HepG2 (cell line): ENCODE data around the gene ARRDC1. TPM values are rescaled to one million over a fixed set of nuclear protein-coding genes. Genes with fewer than 3 reads are reported as not detected.
A peak's percentile ranks its signal among the peaks of the same experiment; 100 is the strongest.

Experiments used
- ATF6 ChIP-seq: sonication (generic); formaldehyde crosslinking; conservative IDR thresholded peaks from 2 replicates; pipeline ENCODE4 v1.4.0; 2020; ENCODE audit warnings: missing genetic modification reagents
- HMG20B ChIP-seq: conservative IDR thresholded peaks from 2 replicates; pipeline ENCODE4 v1.6.1; 2016; ENCODE audit warnings: missing genetic modification reagents, missing compliant biosample characterization
- HOXA7 ChIP-seq: sonication (generic); formaldehyde crosslinking; IDR thresholded peaks from 2 replicates; pipeline ENCODE4 v1.8.1; 2022; ENCODE audit warnings: mild to moderate bottlenecking, missing genetic modification reagents, moderate library complexity
- ISX ChIP-seq: sonication (generic); formaldehyde crosslinking; conservative IDR thresholded peaks from 2 replicates; pipeline ENCODE4 v1.5.0; 2020; ENCODE audit warnings: missing genetic modification reagents
- MIXL1 ChIP-seq: IDR thresholded peaks from 2 replicates; pipeline ENCODE4 v1.6.1; 2016
- NR2F1 ChIP-seq, 2 experiments: fragments of 450-650 bp in 1 of 2; formaldehyde crosslinking in 1 of 2; IDR thresholded peaks; 2 replicates each; pipeline versions ENCODE4 v1.5.0 to v1.6.1; 2016 to 2020; ENCODE audit warnings: mild to moderate bottlenecking in 1 of 2, missing compliant biosample characterization in 1 of 2, missing genetic modification reagents in 1 of 2, moderate library complexity in 1 of 2
- POLR2G ChIP-seq: fragments of 200-400 bp; formaldehyde crosslinking; IDR thresholded peaks from 2 replicates; pipeline ENCODE4 v1.6.1; 2018; ENCODE audit warnings: mild to moderate bottlenecking, low read depth, low read length, moderate library complexity
- RBM22 ChIP-seq: fragments of 200-400 bp; formaldehyde crosslinking; optimal IDR thresholded peaks from 2 replicates; pipeline ENCODE3; 2017; ENCODE audit warnings: mild to moderate bottlenecking, low read length, moderate library complexity
- REL ChIP-seq: sonication (generic); formaldehyde crosslinking; conservative IDR thresholded peaks from 2 replicates; pipeline ENCODE4 v1.8.0; 2022; ENCODE audit warnings: mild to moderate bottlenecking, missing genetic modification reagents, moderate library complexity
- RERE ChIP-seq: IDR thresholded peaks from 2 replicates; pipeline ENCODE4 v1.6.1; 2016; ENCODE audit warnings: low read depth, missing genetic modification reagents, missing compliant biosample characterization
- SALL1 ChIP-seq: sonication (generic); formaldehyde crosslinking; IDR thresholded peaks from 2 replicates; pipeline ENCODE4 v1.8.0; 2022; ENCODE audit warnings: mild to moderate bottlenecking, missing genetic modification reagents
- SMAD1 ChIP-seq: sonication (generic); formaldehyde crosslinking; IDR thresholded peaks from 2 replicates; pipeline ENCODE4 v1.4.0; 2020; ENCODE audit warnings: missing genetic modification reagents, low read depth, mild to moderate bottlenecking, borderline replicate concordance
- SMAD3 ChIP-seq: sonication (generic); formaldehyde crosslinking; IDR thresholded peaks from 2 replicates; pipeline ENCODE4 v1.4.0; 2020; ENCODE audit warnings: missing genetic modification reagents
- SNAPC2 ChIP-seq: sonication (generic); formaldehyde crosslinking; IDR thresholded peaks from 2 replicates; pipeline ENCODE4 v1.8.1; 2022; ENCODE audit warnings: mild to moderate bottlenecking, missing genetic modification reagents
- TGIF2 ChIP-seq: IDR thresholded peaks from 2 replicates; pipeline ENCODE4 v1.6.1; 2016; ENCODE audit warnings: control low read depth, missing compliant biosample characterization
- ZNF18 ChIP-seq: sonication (generic); formaldehyde crosslinking; IDR thresholded peaks from 2 replicates; pipeline ENCODE4 v1.8.0; 2022; ENCODE audit warnings: mild to moderate bottlenecking, missing genetic modification reagents; ENCODE audit not compliant: insufficient replicate concordance
- ZNF446 ChIP-seq: sonication (generic); formaldehyde crosslinking; IDR thresholded peaks from 2 replicates; pipeline ENCODE4 v1.5.0; 2020; ENCODE audit warnings: mild to moderate bottlenecking, missing genetic modification reagents
- ZNF558 ChIP-seq: sonication (generic); formaldehyde crosslinking; IDR thresholded peaks from 2 replicates; pipeline ENCODE4 v1.9.0; 2022; ENCODE audit warnings: mild to moderate bottlenecking, missing genetic modification reagents, borderline replicate concordance
- ZNF660 ChIP-seq: sonication (generic); formaldehyde crosslinking; IDR thresholded peaks from 2 replicates; pipeline ENCODE4 v1.5.1; 2020; ENCODE audit warnings: mild to moderate bottlenecking, low read depth, missing genetic modification reagents, borderline replicate concordance
- ZNF720 ChIP-seq: sonication (generic); formaldehyde crosslinking; IDR thresholded peaks from 2 replicates; pipeline ENCODE4 v1.4.0; 2020; ENCODE audit warnings: missing genetic modification reagents
- ZNF792 ChIP-seq: IDR thresholded peaks from 2 replicates; pipeline ENCODE4 v1.6.1; 2016
- polyA plus RNA-seq, 8 experiments: library from polyadenylated mRNA; depleted of rRNA in 3 of 8; stranded (reverse) in 7 of 8; unstranded in 1 of 8; fragments of >200 nt; fragmentation: Illumina TruSeq in 4 of 8; extraction: Trizol in 4 of 8; gene quantifications; 2 replicates each; pipeline versions ENCODE4 v1.2.1 to v1.2.3, GENCODE V29; 2011 to 2016; ENCODE audit warnings: low read depth in 4 of 8, missing spikeins in 1 of 8, mixed read lengths in 1 of 8; ENCODE audit not compliant: insufficient read depth in 1 of 8
- total RNA-seq, 5 experiments: library from RNA; depleted of rRNA; stranded (reverse); fragments of >200 nt; fragmentation: Illumina TruSeq; extraction: Trizol; gene quantifications; 2 replicates each; pipeline ENCODE4 v1.2.3, GENCODE V29; 2016; ENCODE audit warnings: low read depth in 1 of 5

Gene ARRDC1
- total and polyA plus RNA-seq, 2 of the 13 experiments (the other 11 are each of a cell fraction or from before 2014, with no cell fraction given): 21.7 to 44.4 TPM

GRCh38 chr9:137618105-137619067 lies 12.9 kb downstream of the ARRDC1 start, which contains the start of gene EHMT1 (continued):
- TF ChIP-seq RERE (CRISPR knock-in tag) (no peak), TGIF2 (CRISPR knock-in tag) (peak; percentile 29; the same call in 1 of the 2 replicates), ATF6 (CRISPR knock-in tag) (no peak; the same call in 1 of the 2 replicates), REL (CRISPR knock-in tag) (no peak), ZNF558 (CRISPR knock-in tag) (peak; percentile 70; the same call in 1 of the 2 replicates), RBM22 (peak; percentile 89), NR2F1 (CRISPR knock-in tag; IDR thresholded peaks at IDR 0.05) (peak; percentile 35 to 88; a peak in 3 of 4 replicates), ZNF720 (CRISPR knock-in tag) (no peak), SMAD3 (CRISPR knock-in tag) (no peak), ISX (CRISPR knock-in tag) (no peak), ZNF446 (no peak), POLR2G (peak; percentile 78), ZNF18 (CRISPR knock-in tag) (no peak), MIXL1 (no peak), ZNF660 (CRISPR knock-in tag) (no peak), HMG20B (CRISPR knock-in tag) (no peak; the same call in 1 of the 2 replicates), SALL1 (CRISPR knock-in tag) (0 out of 2 replicates have a peak, but pooled peaks have one; percentile 53), HOXA7 (CRISPR knock-in tag) (no peak), SNAPC2 (CRISPR knock-in tag) (no peak), ZNF792 (CRISPR knock-in tag) (0 out of 2 replicates have a peak, but pooled peaks have one; percentile 22), SMAD1 (CRISPR knock-in tag) (no peak)
